GM21360 (cell line): ENCODE measurements around the gene USP24.
"Not testable (repeated sequence)": the region's sequence is repeated elsewhere in the genome, so short reads cannot be mapped to it uniquely, and the experiment has no call there.

Experiments used
- ATAC-seq: cut with Tn5 transposase; IDR thresholded peaks from one replicate; pipeline ENCODE4 v1.9.1; 2021; ENCODE audit warnings: mild to moderate bottlenecking, moderate library complexity; ENCODE audit not compliant: unreplicated experiment

USP24 gene

GRCh38 chr1:55129194-55129728, 85.9 kb downstream of the USP24 start:
- ATAC-seq = no peak

- no peak for ATAC-seq
Measured at GRCh38 chr1:55128418-55128995, 86.7 kb downstream of the USP24 start.

DNA sequence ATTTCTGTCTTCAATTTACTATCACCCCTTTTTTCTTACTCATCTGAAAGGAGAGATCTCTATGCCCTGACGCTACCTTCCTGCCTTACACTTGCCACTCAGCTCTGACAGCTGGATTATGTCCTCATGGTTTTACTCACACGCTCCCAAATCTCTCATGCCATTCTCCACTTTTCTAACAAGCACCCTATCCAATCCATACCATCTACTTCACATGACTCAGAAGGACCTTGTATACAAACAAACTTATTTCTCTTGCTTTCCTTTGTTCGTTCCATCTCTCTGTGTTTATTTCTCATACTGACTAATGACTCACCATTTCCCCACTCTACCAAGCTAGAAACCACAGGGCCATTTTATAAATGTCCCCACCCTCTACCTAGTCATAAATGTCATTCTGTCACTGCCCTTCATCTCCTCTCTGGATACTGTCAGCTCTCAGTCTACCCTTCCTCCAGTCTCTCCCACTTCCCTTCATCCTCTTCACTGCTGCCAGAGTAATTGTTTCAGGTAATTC, 87.3 kb downstream of the USP24 start:
- no peak for ATAC-seq

- ATAC-seq = no peak
Measured at GRCh38 chr1:55124470-55124869, 90.7 kb downstream of the USP24 start.

GRCh38 chr1:55120538-55120937, 94.6 kb downstream of the USP24 start:
- ATAC-seq = no peak

- ATAC-seq = no peak
Measured at GRCh38 chr1:55118651-55119329, 96.4 kb downstream of the USP24 start.

- no peak for ATAC-seq
Measured at GRCh38 chr1:55117941-55118340, 97.2 kb downstream of the USP24 start.

DNA sequence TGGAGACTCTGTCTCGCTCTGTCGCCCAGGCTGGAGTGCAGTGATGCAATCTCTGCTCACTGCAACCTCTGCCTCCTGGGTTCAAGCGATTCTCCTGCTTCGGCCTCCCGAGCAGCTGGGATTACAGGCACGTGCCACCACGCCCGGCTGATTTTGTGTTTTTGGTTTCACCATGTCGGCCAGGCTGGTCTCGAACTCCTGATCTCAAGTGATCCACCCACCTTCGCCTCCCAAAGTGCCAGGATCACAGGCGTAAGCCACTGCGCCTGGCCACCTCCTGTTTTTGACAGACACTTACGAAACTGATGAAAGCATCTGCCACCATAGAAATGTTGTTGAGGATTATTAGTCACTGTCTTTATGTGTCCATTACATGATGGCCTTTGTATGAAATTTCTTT, 106.2 kb downstream of the USP24 start:
- not testable (repeated sequence) for ATAC-seq

DNA sequence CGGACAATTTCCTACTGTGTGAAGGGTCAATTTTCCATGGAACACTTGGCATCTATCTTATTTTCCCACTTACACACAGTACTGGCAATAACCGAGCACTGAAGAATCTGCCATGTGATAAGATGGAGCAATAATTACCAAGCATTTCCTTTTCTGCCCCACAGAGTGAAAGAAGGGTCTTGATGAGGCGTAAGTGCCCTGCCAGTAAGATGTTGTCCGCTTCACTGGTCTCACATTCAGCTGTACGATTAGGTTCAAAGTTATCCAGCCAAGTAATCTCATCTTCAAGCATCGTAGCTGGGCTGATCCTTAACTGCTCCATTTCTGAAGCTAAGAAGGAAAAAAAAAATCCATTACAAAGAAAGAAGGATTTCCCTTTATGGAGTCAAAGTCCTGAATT, 108.1 kb downstream of the USP24 start:
- no peak for ATAC-seq

DNA sequence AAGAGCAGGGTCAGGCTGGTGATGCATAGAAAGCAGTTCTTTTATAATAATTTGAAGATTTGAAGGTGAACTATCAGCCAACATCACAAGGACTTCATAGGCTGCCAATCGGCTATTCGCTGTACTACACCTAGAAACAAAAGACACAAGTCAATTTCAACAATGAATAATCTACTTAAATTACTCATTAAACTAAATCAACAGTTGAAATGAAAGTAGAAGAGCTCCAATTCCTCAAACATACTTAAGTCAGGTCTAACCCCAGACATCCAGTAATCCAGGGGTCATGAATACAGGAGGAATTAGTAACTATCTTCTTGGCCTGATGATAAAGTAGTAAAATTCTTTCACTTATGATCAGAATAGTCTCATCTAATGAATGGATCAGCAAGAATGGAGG, 111.3 kb downstream of the USP24 start:
- ATAC-seq = no peak

- ATAC-seq = no peak
Measured at GRCh38 chr1:55095095-55095494, 120.1 kb downstream of the USP24 start.

DNA sequence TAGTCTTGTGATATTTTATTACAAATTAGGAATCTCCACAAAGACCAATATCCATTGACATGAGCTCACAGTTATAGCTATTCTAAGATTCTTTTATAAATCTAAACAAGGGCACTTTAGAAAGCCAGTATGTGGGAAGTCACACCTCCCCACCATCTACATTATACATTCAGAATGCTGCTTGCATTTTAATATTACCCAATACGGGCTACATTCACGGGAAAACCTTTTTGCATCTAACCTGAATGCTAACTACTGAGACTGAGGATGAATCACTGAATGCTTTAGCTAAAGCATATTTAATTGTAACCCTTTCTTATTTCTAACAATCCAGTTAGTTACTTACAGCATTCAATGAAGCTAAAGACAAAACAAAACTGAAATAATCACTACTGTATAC, 122.7 kb downstream of the USP24 start:
- ATAC-seq = no peak

GRCh38 chr1:55089683-55090082, 125.5 kb downstream of the USP24 start:
- ATAC-seq = no peak

GRCh38 chr1:55088413-55088812, 126.8 kb downstream of the USP24 start:
- no peak for ATAC-seq

DNA sequence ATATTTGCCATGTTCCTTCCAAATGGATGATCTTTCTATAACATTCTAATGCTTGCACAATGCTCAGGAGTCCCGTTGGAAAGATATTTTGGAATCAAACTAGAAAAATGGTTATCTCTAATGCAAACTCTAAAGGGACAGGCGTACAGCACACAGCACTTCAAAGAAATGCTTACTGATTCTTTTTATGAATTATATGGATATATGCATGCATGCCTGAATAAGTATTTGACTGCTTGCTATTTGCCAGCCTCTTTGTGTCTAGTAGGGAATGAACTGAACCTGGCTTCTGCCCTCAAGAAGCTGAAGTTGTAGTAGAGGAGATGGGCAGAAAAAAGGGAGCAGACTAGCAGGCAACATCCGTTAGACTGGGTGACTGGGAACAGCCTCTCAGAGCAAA, 127.7 kb downstream of the USP24 start:
- ATAC-seq = no peak

GRCh38 chr1:55084257-55084656, 130.9 kb downstream of the USP24 start:
- ATAC-seq = no peak

GRCh38 chr1:55081905-55082296, 133.3 kb downstream of the USP24 start:
- ATAC-seq = no peak

DNA sequence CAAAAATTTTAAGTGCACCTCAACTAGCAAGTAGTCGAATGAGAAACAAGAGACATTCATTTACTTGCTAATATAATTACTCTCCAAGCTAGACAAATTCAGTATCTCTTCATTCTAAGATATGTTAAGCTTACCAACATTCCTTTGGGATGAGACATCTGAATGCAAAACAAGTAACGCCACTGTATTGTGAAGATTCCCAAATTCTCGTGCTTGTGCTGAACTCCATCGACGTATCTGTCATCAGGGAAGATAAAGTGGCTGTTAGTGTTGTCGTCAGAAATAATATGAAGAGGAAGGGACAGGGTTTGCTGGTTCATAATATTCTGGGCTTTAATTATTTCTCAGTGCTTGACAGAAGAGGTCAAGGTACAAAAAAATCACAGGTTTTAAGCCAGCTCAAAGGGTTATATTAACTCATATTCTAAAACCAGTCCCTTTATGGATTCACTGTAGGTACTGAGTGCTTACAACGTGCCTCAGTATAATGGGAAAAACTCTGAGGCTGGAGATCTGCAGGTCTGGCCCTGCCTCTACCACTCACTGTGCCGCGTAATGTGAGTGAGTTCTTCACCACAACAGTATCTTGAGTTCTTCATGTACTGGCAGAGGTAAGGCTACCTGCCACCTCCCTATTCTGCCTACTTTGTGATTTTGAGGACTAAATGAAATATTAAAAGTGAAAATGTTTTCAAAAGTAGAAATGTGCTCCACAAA, 133.8 kb downstream of the USP24 start:
- ATAC-seq = no peak

DNA sequence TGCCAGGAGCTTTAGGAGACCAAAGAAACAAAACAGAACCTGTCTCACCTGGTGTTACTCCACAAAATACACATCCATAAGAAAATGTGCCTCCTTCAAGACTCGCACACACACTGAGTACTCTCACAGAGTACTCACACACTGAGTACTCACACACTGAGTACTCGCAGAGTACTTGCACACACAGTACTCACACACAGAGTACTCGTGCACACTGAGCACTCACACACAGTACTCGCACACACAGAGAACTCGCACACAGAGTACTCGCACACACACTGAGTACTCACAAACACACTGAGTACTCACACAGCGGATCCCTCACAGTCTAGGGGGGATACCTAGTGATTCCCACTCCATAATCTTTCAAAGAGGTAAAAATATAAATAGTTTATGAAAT, 135.5 kb downstream of the USP24 start:
- no peak for ATAC-seq

DNA sequence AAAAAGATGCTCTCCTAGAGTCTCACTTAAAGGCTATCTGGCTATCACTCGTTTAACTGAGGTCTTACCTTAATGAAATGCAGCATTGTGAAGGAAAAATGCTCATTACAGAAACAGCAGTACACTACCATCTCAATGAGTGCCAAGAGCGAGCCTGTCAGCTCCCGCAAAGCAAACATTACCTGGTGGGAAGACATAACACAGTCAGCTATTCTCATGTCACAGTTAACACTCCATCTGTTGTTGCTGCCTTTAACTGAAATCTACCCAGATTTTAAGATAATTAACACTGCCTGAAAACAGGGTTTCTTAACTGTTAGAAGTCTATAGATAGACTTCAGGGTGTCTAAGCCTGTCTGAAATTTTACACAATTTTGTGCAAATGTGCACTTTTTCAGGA, 136.7 kb downstream of the USP24 start:
- ATAC-seq = no peak

- no peak for ATAC-seq
Measured at GRCh38 chr1:55076356-55076755, 138.8 kb downstream of the USP24 start.

GRCh38 chr1:55074455-55074854, 140.7 kb downstream of the USP24 start:
- ATAC-seq = no peak
